Measurements from ENCODE around the gene ADAMTSL3. TPM values are rescaled to one million over a fixed set of nuclear protein-coding genes. Genes with fewer than 3 reads are reported as not detected.
"Not testable (repeated sequence)": the region's sequence is repeated elsewhere in the genome, so short reads cannot be mapped to it uniquely, and the experiment has no call there.

Gene ADAMTSL3
- total RNA-seq, 6 experiments from 2014 or later: 7.5 to 28.7 (median 14.0) TPM

DNA sequence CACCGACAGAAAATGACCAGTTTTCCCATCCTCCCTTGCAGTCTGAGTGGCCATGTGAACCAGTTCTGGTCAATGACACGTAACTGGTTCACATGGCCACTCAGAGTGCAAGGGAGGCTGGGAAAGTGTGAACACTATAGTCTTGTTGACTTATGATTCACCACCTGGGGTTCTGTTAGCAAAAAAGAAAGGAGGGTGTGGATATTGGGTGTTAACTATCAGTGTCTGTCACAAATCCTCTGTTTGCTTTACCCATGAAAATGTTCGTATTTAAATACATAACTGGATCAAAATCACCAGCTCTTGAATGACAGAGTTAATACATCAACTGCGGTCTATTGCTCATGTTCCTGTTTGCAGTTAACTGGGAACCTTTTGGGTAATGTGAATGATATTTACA, 92.3 kb downstream of the ADAMTSL3 start:
- intact Hi-C loops (cut with DNase I): no loop called here
- Histone ChIP-seq H3K27me3 (no peaks in the 10 kb centered on the region), H3K36me3 (no peaks in the 10 kb centered on the region), H3K9me3 (no peaks in the 10 kb centered on the region), H3K4me1 (peaks cover 0 to 11% (median 5%) of the 10 kb centered on the region in 4 donors), H3K4me3 (no peak overlapping the region), H3K27ac (no peak overlapping the region)
- no peak for DNase-seq
- peak in 1 of 4 donors; percentile 29 for ATAC-seq
- no peak for TF ChIP-seq POLR2A (IDR thresholded peaks at IDR 0.05)
- TF ChIP-seq, protein P1, sequence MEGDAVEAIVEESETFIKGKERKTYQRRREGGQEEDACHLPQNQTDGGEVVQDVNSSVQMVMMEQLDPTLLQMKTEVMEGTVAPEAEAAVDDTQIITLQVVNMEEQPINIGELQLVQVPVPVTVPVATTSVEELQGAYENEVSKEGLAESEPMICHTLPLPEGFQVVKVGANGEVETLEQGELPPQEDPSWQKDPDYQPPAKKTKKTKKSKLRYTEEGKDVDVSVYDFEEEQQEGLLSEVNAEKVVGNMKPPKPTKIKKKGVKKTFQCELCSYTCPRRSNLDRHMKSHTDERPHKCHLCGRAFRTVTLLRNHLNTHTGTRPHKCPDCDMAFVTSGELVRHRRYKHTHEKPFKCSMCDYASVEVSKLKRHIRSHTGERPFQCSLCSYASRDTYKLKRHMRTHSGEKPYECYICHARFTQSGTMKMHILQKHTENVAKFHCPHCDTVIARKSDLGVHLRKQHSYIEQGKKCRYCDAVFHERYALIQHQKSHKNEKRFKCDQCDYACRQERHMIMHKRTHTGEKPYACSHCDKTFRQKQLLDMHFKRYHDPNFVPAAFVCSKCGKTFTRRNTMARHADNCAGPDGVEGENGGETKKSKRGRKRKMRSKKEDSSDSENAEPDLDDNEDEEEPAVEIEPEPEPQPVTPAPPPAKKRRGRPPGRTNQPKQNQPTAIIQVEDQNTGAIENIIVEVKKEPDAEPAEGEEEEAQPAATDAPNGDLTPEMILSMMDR (IDR thresholded peaks at IDR 0.05): no peak
- WGBS (ENCODE audit: insufficient coverage, low coverage, low lambda C conversion rate, missing lambda C conversion rate): 79% methylated on average over 3 of the region's 4 CpGs

DNA sequence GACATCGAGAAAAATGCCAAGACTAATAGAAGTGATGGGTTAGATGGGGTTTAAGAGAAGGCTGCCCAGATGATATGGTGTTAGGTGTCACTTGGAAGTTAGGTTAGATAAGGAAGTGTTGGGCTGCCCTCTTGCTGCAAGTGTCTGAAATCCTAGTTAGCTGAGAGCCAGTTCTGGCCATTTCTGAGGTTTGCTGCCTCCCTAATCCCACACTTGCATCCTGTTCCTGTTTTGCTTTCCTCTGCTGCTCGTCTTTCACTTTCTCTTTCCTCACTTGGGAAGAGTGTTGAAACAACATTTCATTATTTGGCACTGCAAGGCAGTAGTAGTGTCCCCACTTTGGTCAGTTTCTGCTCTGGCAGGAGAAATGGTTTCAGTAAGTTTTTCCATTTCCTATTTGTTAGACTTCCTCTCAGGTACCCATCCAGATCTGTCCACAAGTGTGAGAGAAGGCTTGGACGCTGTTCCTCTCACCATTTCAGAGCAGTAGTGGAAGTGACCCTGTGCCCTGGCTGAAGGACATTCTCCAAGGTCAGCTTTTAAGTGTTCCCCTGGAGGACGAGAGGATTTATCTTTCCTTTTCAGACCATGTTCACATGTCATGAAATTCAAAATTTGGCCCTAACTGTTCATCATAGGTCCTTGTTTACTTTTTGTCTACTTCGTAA, 93.3 kb downstream of the ADAMTSL3 start:
- no peaks in the 10 kb centered on the region for H3K27me3 ChIP-seq
- H3K9me3 ChIP-seq: no peaks in the 10 kb centered on the region
- TF ChIP-seq, protein P1 (IDR thresholded peaks at IDR 0.05): peak; percentile 42 to 48 (median 43)
- TF ChIP-seq POLR2A (IDR thresholded peaks at IDR 0.05): no peak
- H3K4me3 ChIP-seq: peak overlapping the region in 1 of 3 donors; percentile 5
- H3K27ac ChIP-seq: peak overlapping the region in 2 of 3 donors; percentile 22 to 25
- intact Hi-C loops (cut with DNase I): no loop called here
- DNase-seq (no peak), ATAC-seq (peak; percentile 80 to 96 (median 93))
- no peaks in the 10 kb centered on the region for H3K36me3 ChIP-seq
- WGBS (ENCODE audit: insufficient coverage, low coverage, low lambda C conversion rate, missing lambda C conversion rate): 43% methylated on average over 5 of the region's 5 CpGs
- H3K4me1 ChIP-seq: peaks cover 0 to 11% (median 5%) of the 10 kb centered on the region in 4 donors

DNA sequence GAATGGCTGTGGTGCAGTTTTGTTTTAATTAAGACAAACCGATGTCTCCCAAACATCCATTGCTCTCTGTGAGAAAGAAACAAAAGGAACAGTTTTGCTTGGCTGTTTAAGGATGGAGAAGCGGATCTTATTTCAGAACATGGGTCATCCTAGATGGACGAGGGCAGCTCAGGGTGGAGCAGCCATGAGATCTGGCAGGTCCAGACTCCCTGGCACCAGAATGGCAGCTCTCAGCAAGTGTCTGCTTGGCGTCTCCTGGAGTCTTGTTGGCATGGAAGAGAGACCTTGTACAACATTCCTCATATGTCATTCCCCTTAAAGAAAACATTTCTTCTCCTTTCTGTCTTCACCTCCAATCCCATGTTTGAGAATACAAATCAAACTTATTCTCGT, 93.8 kb downstream of the ADAMTSL3 start:
- H3K4me3 ChIP-seq: peak overlapping the region in 1 of 3 donors; percentile 5
- no peaks in the 10 kb centered on the region for H3K27me3 ChIP-seq
- TF ChIP-seq, protein P1 (IDR thresholded peaks at IDR 0.05): no peak
- TF ChIP-seq POLR2A (IDR thresholded peaks at IDR 0.05): no peak
- 64% methylated on average over 4 of the region's 5 CpGs for WGBS (ENCODE audit: insufficient coverage, low coverage, low lambda C conversion rate, missing lambda C conversion rate)
- H3K36me3 ChIP-seq: no peaks in the 10 kb centered on the region
- no peak for ATAC-seq
- H3K27ac ChIP-seq: peak overlapping the region in 1 of 3 donors; percentile 25
- H3K4me1 ChIP-seq: peaks cover 0 to 11% (median 5%) of the 10 kb centered on the region in 4 donors
- no peak for DNase-seq
- no peaks in the 10 kb centered on the region for H3K9me3 ChIP-seq
- intact Hi-C loops (cut with DNase I): no loop called here

DNA sequence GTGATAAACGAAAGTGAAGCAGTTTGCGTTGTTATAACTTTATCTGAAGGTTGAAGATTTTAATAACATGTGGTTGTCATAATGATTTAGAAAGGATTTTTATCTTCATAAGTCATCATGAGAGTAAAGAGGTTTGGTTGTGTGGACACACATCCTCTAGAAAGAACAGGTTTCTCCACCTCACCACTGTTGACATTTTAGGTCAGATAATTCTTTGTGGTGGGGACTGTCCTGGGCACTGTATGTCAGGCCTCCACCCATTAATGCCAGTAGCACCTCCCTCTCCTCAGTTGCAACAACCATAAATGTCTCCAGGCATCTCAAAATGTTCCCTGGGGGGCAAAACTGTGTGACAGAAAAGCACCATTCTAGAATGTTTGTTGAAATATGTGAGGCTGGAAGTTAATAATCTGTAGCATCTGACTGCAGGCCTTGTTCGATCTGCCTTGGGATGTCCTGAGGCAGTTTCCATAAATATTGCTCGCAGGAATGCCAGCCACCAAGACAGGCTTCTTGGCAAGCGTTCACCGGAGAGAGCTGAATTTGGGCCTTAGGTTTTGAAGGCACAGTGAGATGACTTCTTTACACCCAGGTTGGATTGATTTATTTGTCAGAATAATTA, 100.1 kb downstream of the ADAMTSL3 start:
- WGBS (ENCODE audit: insufficient coverage, low coverage, low lambda C conversion rate, missing lambda C conversion rate): 92% methylated on average over 6 of the region's 6 CpGs

DNA sequence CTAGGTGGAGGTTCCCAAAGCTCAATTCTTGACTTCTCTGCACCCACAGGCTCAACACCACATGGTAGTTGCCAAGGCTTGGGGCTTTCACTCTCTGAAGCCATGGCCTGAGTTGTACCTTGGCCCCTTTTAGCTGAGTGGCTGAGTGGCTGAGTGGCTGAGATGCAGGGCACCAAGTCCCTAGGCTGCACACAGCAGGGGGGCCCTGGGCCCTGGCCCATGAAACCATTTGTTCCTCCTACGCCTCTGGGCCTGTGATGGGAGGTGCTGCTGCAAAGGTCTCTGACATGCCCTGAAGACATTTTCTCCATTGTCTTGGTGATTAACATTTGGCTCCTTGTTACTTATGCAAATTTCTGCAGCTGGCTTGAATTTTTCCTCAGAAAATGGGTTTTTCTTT, 103.4 kb downstream of the ADAMTSL3 start:
- intact Hi-C loops (cut with DNase I); DNase-seq; H3K36me3 ChIP-seq; H3K27ac ChIP-seq; H3K4me1 ChIP-seq; H3K9me3 ChIP-seq; H3K4me3 ChIP-seq; ATAC-seq; H3K27me3 ChIP-seq: not testable (repeated sequence)
- no CpG with 5 or more reads among the region's 1 CpG for WGBS (ENCODE audit: insufficient coverage, low coverage, low lambda C conversion rate, missing lambda C conversion rate)

More for the DNA sequence above, 100.1 kb downstream of the ADAMTSL3 start:
- Histone ChIP-seq H3K4me1 (no peaks in the 10 kb centered on the region), H3K4me3 (no peak overlapping the region), H3K36me3 (no peaks in the 10 kb centered on the region), H3K9me3 (no peaks in the 10 kb centered on the region), H3K27ac (no peak overlapping the region), H3K27me3 (no peaks in the 10 kb centered on the region)
- intact Hi-C loops (cut with DNase I): no loop called here
- DNase-seq (no peak), ATAC-seq (no peak)
- TF ChIP-seq POLR2A (IDR thresholded peaks at IDR 0.05): no peak
